Endometrium (tissue), 2 donors: Measurements from ENCODE around the gene TMEM242.
"Not testable (repeated sequence)": the region's sequence is repeated elsewhere in the genome, so short reads cannot be mapped to it uniquely, and the experiment has no call there.

Experiments
- FAIRE-seq: peaks from 2 replicates; lab custom pipeline; 2012; peaks lifted over from hg19 to GRCh38; lab: Jason Lieb, UNC
- donor health status: control.
- donor health status: control.

The TMEM242 gene

GRCh38 chr6:157323255-157323965 is at the start of gene TMEM242:
Gene TMEM242, minus strand, starts transcription at chr6:157323519. Its CDS starts 20 bp downstream, at chr6:157323499.
- FAIRE-seq: no peak

DNA sequence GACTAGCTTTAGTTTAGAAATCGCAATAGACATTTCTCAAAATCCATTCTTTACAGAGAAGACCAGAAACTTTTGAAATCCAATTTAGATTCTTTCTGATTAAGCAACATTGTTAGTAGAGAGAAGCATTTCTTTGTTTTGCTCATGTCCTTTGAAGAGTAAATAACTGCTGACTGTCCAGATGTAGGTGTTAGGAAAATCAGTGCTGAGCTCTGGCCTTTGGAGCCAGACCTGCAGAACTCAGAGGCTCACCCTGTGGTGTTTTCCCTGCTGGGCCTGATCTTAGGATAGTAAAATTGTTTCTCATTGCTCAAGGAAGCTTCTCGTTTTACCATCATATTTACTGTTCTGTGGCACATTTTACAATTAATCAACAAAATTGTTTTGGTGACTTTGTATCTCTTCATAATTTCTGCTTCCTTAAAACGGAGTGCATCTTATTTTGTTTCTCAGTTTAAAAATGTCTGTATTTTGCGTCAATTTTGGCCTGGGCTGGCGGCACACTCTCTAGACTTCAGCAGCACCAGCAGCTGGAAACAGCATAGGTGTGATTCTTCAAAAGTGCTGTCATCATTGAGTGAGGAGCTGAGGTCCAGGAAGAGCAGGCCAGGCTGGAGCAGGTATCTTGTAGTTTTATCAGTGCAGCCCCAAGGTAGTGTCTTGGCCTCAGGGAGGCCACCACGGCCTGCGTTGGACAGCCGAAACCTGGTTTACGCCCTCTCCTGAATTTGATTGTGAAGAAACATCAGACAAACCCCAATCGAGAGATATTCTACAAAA is 49.4 kb upstream of the TMEM242 start:
- FAIRE-seq: no peak

- no peak for FAIRE-seq
Observed at GRCh38 chr6:157370755-157371154, 47.4 kb upstream of the TMEM242 start.

GRCh38 chr6:157368359-157369049 is 45.2 kb upstream of the TMEM242 start:
- FAIRE-seq: no peak

DNA sequence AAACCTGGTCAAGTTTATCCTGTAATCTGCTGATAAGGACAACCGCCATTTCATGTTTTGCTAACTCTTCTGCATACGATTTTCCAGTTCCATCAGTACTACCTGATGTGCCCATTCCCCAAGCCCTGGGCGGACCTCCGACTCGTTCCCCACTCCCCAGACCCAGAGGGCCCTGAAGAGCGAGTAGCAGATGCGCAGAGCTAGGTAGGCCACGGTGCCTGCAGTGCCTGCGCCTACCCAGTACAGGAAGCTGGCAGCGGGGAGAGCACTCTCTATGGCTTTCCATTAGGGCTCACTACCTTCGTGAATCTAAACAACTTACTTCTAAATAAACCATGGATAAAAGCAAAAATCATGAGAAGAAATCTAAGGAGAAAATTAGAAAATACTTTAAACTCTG is 43.3 kb upstream of the TMEM242 start:
- no peak for FAIRE-seq

DNA sequence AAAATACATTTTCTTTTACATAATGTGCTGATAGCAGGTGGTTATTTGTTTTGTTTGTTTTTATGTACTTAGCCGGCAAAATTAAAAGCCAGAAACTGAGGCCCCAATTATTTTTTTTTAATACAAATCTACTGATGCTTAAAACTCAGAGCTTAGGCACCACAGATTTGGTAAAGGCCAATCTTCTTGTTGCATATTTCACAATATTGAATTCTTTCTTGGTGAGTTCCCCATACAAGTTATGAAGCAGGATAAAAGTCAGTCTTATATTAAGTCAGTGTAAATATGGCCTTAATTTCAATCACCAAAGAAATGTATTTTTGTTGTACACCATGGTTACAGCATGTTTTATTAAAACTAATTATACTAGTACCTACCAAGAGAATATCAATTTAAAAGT is 41.4 kb upstream of the TMEM242 start:
- FAIRE-seq: no peak

- no peak for FAIRE-seq
Observed at GRCh38 chr6:157361886-157362285, 38.6 kb upstream of the TMEM242 start.

DNA sequence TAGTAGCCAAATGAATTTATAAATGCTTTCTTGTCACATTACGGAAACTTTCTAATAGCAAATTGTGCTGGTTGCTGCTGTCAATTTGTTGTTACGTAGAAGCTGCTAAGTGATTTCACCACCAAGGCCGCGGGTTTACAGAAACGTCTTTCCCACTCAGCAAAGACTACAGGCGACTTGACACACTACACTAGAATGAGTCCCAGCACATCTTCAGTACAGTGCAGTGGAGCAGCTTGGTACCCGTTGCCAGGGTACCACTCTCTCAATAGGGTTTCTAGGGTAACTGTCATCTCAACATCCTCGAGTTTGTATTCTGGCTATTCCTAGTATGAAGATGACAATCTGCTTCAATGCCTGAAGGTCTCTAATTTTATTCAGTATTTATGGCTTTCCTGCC is 35.0 kb upstream of the TMEM242 start:
- no peak for FAIRE-seq

GRCh38 chr6:157346373-157346772 is 23.1 kb upstream of the TMEM242 start:
- no peak for FAIRE-seq

DNA sequence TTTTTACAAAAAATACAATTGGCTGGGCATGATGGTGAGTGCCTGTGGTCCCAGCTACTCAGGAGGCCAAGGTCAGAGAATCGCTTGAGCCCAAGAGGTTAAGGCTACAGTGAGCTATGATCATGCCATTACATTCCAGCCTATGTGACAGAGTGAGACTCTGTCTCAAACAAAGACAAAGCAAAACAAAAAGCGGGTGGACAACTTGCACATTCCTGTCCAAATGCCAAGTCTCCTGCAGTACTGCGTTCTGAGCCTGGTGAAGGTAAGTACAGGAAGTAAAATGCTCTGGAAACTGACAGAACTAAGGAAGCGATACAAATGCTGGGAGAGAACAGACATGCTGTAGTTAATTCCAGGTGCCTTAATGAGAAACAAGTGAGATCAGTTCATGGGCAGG is 20.4 kb upstream of the TMEM242 start:
- FAIRE-seq: no peak

GRCh38 chr6:157339432-157339831 is 16.1 kb upstream of the TMEM242 start:
- FAIRE-seq: no peak

DNA sequence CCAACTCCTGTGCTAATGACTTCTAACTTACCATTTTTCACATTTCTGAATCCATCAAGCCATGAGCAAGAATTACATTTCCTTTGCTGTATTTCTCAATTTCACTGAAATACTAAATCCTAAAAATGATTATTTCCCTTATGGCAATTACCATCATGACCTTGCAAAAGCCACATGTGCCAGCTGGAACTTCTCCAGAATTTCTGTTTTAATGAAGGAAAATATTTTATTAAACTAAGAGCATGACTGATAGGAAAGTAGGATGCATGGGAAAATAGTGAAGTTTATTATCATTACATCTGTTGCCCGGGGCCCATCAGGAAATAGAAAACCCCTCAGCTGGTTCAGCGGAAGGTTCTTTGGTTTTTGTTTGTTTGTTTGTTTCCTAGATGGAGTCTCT is 14.4 kb upstream of the TMEM242 start:
- FAIRE-seq: no peak

DNA sequence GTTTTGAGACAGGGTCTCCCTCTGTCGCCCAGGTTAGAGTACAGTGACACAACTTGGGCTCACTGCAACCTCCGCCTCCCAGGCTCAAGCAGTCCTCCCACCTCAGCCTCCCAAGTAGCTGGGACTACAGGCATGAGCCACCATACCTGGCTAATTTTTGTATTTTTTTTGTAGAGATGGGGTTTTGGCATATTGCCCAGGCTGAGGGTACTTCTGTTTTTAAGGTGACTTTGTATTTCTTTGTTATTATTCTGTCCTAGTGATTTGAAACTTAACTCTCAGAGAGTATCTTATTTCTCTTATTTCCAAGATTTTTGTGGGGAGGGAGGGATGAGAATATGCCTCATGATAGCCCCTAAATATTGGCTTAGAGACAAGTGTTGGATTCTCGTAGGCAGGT is 14.0 kb upstream of the TMEM242 start:
- FAIRE-seq: not testable (repeated sequence)

DNA sequence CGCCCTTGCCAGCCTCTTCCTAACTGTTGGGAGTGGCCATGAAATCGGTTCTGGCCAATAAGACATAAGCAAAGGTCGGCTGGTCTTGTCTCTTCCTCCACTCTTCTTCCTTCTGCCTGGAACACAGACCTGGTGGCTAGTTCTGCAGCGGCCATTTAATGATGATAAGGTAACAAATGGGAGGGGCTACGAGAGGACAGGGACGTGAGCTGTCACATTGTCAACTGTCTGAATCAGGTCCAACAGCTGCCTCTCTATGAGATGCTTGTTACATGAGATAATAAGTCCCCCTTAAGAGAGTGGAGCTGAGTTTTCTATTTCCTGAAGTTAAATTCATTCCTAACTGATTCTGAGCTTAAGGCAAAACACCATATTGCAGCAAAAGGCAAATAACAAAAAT is 12.5 kb upstream of the TMEM242 start:
- no peak for FAIRE-seq

DNA sequence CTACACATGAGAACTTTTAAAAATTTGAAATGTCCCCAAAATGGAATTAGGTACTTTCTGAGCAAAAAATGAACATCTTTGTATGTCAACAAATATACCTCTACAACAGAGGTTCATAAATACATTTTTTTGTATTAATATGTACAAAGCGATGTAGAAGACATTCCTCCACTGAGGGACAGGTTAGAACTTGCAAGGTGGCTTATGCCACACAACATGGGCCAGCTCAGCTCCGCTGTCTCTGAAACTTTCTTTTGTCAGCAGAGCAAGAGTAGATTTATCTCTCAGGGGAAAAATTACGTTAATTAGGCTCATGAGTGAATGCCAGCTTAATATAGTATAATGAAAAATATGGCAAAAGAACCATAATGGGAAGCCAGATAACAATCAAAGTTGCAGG is 10.6 kb upstream of the TMEM242 start:
- FAIRE-seq: no peak

GRCh38 chr6:157333537-157333936 is 10.2 kb upstream of the TMEM242 start:
- FAIRE-seq: no peak

- no peak for FAIRE-seq
Observed at GRCh38 chr6:157332813-157333212, 9.5 kb upstream of the TMEM242 start.

- no peak for FAIRE-seq
Observed at GRCh38 chr6:157330831-157331230, 7.5 kb upstream of the TMEM242 start.

DNA sequence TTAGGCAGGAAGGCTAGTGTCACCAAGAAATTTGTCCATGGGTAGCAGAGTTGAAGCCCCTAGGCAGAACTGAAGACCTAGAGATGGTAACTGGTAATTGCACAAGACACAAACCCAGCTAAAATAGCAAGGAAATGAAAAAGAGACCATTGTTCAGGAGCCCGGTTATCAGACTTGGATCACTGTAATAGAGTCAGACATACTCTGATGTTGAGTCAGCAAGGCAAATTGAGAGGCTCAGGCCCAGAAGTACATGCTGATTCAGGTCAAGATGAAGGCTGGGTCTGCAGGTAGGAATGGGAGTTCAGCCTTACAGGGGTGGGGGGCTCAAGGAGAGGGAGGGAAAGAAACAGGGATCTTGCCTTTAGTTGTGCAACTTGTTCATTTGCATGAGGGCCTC is 6.5 kb upstream of the TMEM242 start:
- no peak for FAIRE-seq

- FAIRE-seq: no peak
Observed at GRCh38 chr6:157328108-157328692, 4.9 kb upstream of the TMEM242 start.

- FAIRE-seq: no peak
Observed at GRCh38 chr6:157326979-157327378, 3.7 kb upstream of the TMEM242 start.

DNA sequence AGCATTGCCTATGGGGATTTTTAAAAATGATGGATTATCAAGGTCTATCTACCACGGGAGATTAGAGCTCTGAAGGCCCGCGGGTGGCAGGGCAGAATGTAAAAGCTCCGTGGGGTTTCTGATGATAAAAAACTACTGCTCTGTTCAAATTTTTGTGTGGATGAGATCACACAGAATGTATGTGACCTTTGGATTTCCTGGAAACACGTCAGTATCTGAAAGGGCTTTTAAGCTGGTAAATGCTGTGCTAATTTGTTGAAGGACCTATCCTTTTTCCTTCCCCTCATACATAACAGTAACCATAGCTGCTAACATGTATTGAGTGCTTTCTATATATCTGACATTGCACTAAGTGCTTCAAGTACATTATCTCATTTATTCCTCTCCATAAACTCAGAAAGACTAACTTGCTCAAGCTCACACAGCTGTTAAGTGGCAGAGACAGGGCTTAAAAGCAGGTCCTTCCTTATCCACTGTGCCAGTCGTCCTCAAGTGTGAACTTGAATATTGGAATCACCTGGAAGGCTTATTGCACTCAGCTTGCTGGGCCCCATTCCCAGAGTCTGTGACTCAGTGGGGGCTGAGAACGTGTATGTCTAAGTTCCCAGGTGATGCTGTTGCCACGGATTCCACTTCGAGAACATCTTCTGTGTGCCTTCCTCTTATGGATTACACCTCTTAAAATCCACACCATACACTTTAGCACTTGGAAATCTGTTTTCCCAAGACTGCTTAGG is 1.9 kb upstream of the TMEM242 start:
- no peak for FAIRE-seq
